Measurements from ENCODE around the gene PIGU. TPM values are rescaled to one million over a fixed set of nuclear protein-coding genes. Genes with fewer than 3 reads are reported as not detected.
"Not testable (repeated sequence)": the region's sequence is repeated elsewhere in the genome, so short reads cannot be mapped to it uniquely, and the experiment has no call there.

The PIGU gene, protein sequence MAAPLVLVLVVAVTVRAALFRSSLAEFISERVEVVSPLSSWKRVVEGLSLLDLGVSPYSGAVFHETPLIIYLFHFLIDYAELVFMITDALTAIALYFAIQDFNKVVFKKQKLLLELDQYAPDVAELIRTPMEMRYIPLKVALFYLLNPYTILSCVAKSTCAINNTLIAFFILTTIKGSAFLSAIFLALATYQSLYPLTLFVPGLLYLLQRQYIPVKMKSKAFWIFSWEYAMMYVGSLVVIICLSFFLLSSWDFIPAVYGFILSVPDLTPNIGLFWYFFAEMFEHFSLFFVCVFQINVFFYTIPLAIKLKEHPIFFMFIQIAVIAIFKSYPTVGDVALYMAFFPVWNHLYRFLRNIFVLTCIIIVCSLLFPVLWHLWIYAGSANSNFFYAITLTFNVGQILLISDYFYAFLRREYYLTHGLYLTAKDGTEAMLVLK
- 10 to 100 TPM; 21.1 to 28.2 TPM for total RNA-seq

DNA sequence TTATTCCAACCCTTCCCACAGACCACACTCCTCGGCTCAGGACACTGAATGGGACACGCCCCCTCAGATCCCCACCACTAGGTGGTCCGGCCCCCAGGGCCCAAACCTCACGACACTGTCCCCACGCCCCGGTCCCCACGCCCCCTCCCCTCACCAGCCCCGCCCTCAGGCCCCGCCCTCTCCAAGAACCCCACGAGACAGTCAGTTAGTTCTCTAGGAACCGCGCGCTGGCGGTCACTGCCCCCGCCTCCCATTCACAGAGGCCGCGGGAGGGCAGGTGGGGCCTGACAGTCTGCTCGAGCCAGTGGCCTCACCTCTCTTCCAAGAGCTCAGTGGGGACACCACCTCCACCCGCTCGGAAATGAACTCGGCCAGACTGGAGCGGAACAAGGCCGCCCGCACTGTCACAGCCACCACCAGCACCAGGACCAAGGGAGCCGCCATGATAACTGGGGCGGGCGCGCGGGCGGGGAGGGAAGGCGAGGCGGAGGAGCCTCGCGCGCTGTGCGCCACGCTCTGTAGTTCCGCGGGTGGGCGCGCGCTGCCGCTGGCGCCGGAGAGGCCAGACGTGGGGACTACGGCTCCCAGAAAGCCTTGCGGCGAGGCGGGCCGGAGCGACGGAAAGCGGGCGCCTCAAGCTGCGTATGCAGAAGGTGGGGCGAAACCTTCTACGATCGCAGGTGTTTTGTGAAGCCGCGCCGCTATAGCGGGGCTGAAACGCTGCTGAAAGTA lies at the start of gene PIGU:
TSS of gene PIGU (minus strand) at position 451 of the 732 bp plus-strand sequence. CDS start at position 444, 7 bp downstream.
- Mint-ChIP-seq H3K27ac (peak within 1 kb of the TSS; percentile 96), H3K4me1 (peaks cover 34% of the 10 kb centered on the region), H3K27me3 (no peaks in the 10 kb centered on the region), H3K4me3 (peak within 1 kb of the TSS; percentile 97), H3K36me3 (ENCODE audit: low read depth) (peaks cover 4% of the 10 kb centered on the region), H3K9me3 (ENCODE audit: low read depth) (no peaks in the 10 kb centered on the region)
- intact Hi-C loops (cut with DNase I, micrococcal nuclease), result loop anchor here (1.0 to 2.0 kb wide), 15 partner anchors 27 to 866 kb away; partner anchors contain the start of genes AHCY (in 2 of the 2), ITCH (in 2 of the 2), TP53INP2 (in 2 of the 2) and ACSS2 (in 1 of the 2)
- CTCF ChIA-PET, result interaction anchor here (0.7 to 1.1 kb wide), 2 partner anchors 93 to 114 kb away, joined by 3 read pairs; no protein-coding TSS in a partner anchor
- POLR2A ChIA-PET, result interaction anchor here (0.6 to 1.1 kb wide), 3 partner anchors 39 to 471 kb away, joined by 3 to 5 read pairs (median 3); partner anchors contain the start of gene EDEM2
- peak; percentile 97 for ATAC-seq
- DNase-seq, result peak; percentile 98

DNA sequence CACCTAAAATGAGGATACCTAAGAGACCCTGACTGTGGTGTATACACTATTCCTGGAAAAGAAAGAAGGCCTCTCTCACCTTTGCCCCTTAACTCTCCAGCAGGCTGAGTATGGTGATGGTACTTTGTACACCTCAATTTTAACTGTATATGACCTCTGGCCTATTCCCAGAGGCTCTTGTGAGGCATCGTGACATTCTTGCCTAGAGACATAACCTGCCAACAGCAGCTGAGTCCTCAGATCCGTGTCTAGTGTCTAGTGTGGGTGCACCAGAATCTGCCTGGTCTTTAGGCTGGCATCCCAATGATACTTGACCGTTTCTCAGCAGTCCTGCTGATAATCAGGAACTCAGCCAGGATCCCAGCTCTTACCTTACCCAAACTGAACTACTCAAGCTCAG lies 47.3 kb upstream of the PIGU start:
- H3K36me3 Mint-ChIP-seq (ENCODE audit: low read depth), result peaks cover 31% of the 10 kb centered on the region
- H3K4me1 Mint-ChIP-seq, result peaks cover 13% of the 10 kb centered on the region
- H3K4me3 Mint-ChIP-seq, result no peak overlapping the region
- H3K9me3 Mint-ChIP-seq (ENCODE audit: low read depth), result no peaks in the 10 kb centered on the region
- ChIA-PET CTCF (no interaction called here), POLR2A (interaction anchor here (0.7 kb wide), 1 partner anchor 89 kb away, joined by 3 read pairs; no protein-coding TSS in a partner anchor)
- intact Hi-C loops (cut with DNase I, micrococcal nuclease), result no loop called here
- H3K27me3 Mint-ChIP-seq, result no peaks in the 10 kb centered on the region
- no peak for DNase-seq
- no peak for ATAC-seq
- H3K27ac Mint-ChIP-seq, result no peak overlapping the region

DNA sequence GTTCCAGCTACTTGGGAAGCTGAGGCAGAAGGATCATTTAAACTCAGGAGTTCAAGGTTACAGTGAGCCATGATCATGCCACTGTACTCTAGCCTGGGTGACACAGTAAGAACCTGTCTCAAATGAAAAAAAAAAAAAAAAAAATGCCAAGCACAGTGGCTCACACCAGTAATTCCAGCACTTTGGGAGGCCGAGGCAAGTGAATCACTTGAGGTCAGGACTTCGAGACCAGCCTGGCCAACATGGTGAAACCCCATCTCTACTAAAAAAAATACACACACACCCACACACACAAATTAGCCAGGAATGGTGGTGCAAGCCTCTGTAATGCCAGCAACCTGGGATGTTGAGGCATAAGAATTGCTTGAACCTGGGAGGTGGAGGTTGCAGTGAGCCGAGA lies 45.7 kb upstream of the PIGU start:
- POLR2A ChIA-PET; H3K4me3 Mint-ChIP-seq; H3K27ac Mint-ChIP-seq; H3K27me3 Mint-ChIP-seq; H3K9me3 Mint-ChIP-seq (ENCODE audit: low read depth); intact Hi-C loops (cut with DNase I, micrococcal nuclease); DNase-seq: not testable (repeated sequence)
- CTCF ChIA-PET, result interaction anchor here (0.7 kb wide), 2 partner anchors 9 to 55 kb away, joined by 3 to 4 read pairs; no protein-coding TSS in a partner anchor
- ATAC-seq, result peak; percentile 38
- peaks cover 17% of the 10 kb centered on the region for H3K4me1 Mint-ChIP-seq
- peaks cover 35% of the 10 kb centered on the region for H3K36me3 Mint-ChIP-seq (ENCODE audit: low read depth)

DNA sequence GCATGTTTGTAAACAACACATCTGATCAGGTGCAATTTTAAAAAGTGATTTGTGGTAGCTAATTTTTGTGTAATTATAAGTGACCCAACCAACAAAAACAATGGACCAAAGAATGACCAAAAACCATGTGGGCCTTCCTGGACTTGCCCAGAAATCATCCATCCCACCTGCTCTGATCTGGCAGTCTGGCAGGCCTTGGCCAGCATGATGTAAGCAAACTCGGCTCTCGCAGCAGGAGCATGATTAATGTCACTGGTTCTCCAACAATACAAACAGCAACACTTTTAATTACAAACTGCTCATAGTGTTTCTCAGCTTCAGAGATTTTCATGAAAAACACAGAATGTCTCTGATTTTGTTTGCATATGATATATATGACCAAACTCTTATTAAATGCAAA lies 43.4 kb upstream of the PIGU start:
- intact Hi-C loops (cut with DNase I, micrococcal nuclease), result no loop called here
- ChIA-PET CTCF (interaction anchor here (0.7 to 1.3 kb wide), 4 partner anchors 9 to 407 kb away, joined by 3 to 6 read pairs (median 4); no protein-coding TSS in a partner anchor), POLR2A (interaction anchor here (0.6 to 0.7 kb wide), 2 partner anchors 162 to 603 kb away, joined by 3 to 6 read pairs; no protein-coding TSS in a partner anchor)
- no peak for DNase-seq
- Mint-ChIP-seq H3K36me3 (ENCODE audit: low read depth) (peaks cover 23% of the 10 kb centered on the region), H3K4me3 (no peak overlapping the region), H3K9me3 (ENCODE audit: low read depth) (no peaks in the 10 kb centered on the region), H3K27me3 (no peaks in the 10 kb centered on the region), H3K4me1 (peaks cover 20% of the 10 kb centered on the region), H3K27ac (no peak overlapping the region)
- no peak for ATAC-seq

DNA sequence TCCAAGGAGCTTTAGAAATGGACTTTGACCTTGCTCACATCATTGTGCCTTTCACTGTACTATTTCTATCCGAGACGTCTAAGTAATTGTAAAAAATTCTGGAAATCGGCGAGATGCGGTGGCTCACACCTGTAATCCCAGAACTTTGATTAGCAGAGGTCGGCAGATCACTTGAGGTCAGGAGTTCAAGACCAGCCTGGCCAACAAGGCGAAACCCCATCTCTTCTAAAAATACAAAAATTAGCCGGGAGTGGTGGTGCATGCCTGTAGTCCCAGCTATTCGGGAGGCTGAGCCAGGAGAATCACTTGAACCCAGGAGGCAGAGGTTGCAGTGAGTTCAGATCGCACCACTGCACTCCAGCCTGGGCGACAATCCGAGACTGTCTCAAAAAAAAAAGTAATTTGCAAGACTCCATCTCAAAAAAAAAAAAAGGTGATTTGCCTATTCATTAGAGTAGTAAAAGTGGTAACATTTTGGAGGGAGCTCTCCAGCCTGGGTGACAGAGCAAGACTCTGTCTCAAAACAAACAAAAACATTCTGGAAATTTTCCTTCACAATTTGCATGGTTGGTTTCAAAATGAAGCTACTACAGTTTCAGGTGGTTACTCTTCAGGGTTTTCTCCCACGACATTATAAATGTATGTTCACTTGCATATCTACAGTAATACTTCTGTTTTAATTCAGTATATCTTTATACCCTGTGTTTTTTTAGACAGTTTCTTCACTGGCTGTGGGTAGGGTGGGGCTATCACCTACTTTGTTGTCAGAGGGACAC lies 42.5 kb upstream of the PIGU start:
- peak; percentile 78 for ATAC-seq
- POLR2A ChIA-PET, result not testable (repeated sequence)

DNA sequence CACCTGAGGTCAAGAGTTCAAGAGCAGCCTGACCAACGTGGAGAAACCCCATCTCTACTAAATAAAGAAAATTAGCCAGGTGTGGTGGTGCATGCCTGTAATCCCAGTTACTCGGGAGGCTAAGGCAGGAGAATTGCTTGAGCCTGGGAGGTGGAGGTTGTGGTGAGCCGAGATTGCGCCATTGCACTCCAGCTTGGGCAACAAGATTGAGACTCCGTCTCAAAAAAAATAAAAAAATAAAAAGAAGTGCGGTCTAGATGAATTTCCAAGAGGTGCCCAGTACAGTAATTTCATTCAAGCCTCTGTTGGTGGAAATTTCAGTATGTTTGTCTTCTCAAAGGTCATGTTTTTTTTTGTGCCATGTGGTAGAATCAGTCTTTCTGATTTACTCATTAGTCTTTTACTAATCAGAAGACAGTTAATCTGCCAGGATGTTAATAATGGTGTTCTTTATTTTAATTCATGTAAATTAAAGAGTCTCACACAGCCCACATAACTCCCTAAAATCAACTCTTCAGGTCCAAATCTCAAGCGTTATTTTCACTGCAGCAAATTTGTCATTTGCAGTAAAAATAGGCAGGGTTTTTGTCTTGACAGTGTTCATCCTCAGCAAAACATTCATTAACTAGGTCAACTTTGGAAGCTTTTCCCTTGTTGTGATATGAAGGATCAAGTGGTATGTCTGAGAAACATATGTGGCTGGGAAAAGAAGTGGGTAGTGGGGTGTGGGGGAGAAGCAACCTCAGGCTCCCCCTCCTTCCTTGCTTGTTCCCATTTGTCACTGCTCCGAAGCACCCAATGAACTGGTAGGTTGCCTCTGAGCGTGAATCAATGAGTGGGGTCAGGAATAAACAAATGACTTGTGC lies 40.6 kb upstream of the PIGU start:
- Mint-ChIP-seq H3K4me1 (peaks cover 28% of the 10 kb centered on the region), H3K27ac (peak overlapping the region; percentile 25), H3K27me3 (no peaks in the 10 kb centered on the region), H3K4me3 (no peak overlapping the region), H3K9me3 (ENCODE audit: low read depth) (no peaks in the 10 kb centered on the region), H3K36me3 (ENCODE audit: low read depth) (peaks cover 29% of the 10 kb centered on the region)
- POLR2A ChIA-PET, result no interaction called here
- DNase-seq (no peak), ATAC-seq (no peak)
- CTCF ChIA-PET, result no interaction called here
- intact Hi-C loops (cut with DNase I, micrococcal nuclease), result no loop called here

More for the DNA sequence above, 42.5 kb upstream of the PIGU start:
- H3K9me3 Mint-ChIP-seq (ENCODE audit: low read depth); DNase-seq; H3K27me3 Mint-ChIP-seq; H3K4me3 Mint-ChIP-seq; H3K27ac Mint-ChIP-seq; intact Hi-C loops (cut with DNase I, micrococcal nuclease): not testable (repeated sequence)
- Mint-ChIP-seq H3K4me1 (peaks cover 20% of the 10 kb centered on the region), H3K36me3 (ENCODE audit: low read depth) (peaks cover 24% of the 10 kb centered on the region)
- CTCF ChIA-PET, result interaction anchor here (0.7 to 0.9 kb wide), 4 partner anchors 9 to 246 kb away, joined by 3 to 5 read pairs (median 4); no protein-coding TSS in a partner anchor

DNA sequence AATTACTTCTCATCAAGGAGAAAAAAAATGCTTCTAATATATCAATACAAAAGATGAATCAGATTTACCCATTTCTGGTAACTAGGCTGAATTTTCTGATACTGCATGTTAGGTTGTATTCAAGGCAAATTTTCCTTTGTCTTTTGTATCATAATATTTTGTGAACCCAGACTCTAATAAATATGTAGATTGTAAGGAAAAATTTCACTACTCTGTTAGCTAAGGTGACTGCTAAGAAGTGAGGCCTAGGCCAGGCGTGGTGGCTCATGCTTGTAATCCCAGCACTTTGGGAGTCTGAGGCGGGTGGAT lies 40.0 kb upstream of the PIGU start:
- Mint-ChIP-seq H3K36me3 (ENCODE audit: low read depth) (peaks cover 29% of the 10 kb centered on the region), H3K27ac (no peak overlapping the region), H3K4me1 (peaks cover 28% of the 10 kb centered on the region), H3K4me3 (no peak overlapping the region), H3K27me3 (no peaks in the 10 kb centered on the region), H3K9me3 (ENCODE audit: low read depth) (no peaks in the 10 kb centered on the region)
- no peak for DNase-seq
- POLR2A ChIA-PET, result no interaction called here
- intact Hi-C loops (cut with DNase I, micrococcal nuclease), result no loop called here
- CTCF ChIA-PET, result interaction anchor here (1.0 kb wide), 1 partner anchor 27 kb away, joined by 4 read pairs; no protein-coding TSS in a partner anchor
- ATAC-seq, result no peak

DNA sequence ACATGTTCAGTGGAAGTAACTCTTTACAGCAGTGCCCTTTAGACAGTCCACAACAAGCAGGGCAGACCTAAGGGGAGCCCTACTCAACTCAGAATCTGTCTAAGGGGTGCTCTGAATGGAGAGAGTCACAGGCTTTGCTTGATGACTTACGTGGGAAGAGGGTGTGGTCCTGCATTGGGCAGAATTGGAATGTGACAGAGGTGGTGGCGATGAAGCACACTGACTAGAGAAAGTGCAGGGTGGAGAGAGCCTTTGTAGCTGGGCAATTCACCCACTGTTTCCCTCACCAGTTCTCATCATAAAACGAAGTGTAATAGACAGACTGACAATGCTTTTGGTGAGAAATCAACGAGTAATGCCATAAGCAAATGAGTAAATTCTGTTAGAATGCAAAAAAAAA lies 38.5 kb upstream of the PIGU start:
- peaks cover 29% of the 10 kb centered on the region for H3K4me1 Mint-ChIP-seq
- peaks cover 2% of the 10 kb centered on the region for H3K27me3 Mint-ChIP-seq
- no peak overlapping the region for H3K4me3 Mint-ChIP-seq
- no peaks in the 10 kb centered on the region for H3K9me3 Mint-ChIP-seq (ENCODE audit: low read depth)
- ATAC-seq, result no peak
- CTCF ChIA-PET, result interaction anchor here (0.6 to 0.7 kb wide), 2 partner anchors 10 to 81 kb away, joined by 3 to 4 read pairs; no protein-coding TSS in a partner anchor
- H3K36me3 Mint-ChIP-seq (ENCODE audit: low read depth), result peaks cover 22% of the 10 kb centered on the region
- no peak overlapping the region for H3K27ac Mint-ChIP-seq
- POLR2A ChIA-PET, result no interaction called here
- intact Hi-C loops (cut with DNase I, micrococcal nuclease), result no loop called here
- DNase-seq, result no peak

DNA sequence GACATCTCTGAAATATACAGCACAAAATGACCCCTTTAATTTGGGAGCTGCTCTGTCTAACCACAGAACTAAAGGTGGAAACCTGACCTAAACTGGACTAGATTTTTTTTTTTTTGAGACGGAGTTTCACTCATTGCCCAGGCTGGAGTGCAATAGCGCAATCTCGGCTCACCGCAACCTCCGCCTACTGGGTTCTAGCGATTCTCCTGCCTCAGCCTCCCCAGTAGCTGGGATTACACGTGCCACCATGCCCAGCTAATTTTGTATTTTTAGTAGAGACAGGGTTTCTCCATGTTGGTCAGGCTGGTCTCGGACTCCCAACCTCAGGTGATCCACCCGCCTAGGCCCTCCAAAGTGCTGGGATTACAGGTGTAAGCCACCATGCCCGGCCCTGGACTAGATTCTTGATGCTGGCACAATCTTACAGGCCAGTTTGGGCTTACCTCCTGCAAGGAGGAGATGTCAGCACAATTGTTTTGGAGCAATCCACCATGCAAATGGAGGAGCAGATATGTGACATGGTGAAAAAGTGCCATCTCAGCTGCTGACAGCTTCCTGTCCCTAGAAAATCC lies 37.1 kb upstream of the PIGU start:
- H3K9me3 Mint-ChIP-seq (ENCODE audit: low read depth); DNase-seq; intact Hi-C loops (cut with DNase I, micrococcal nuclease); H3K27ac Mint-ChIP-seq; ATAC-seq; H3K27me3 Mint-ChIP-seq; H3K4me3 Mint-ChIP-seq: not testable (repeated sequence)
- ChIA-PET CTCF (interaction anchor here (0.8 to 1.5 kb wide), 5 partner anchors 9 to 401 kb away, joined by 3 to 4 read pairs (median 3); no protein-coding TSS in a partner anchor), POLR2A (interaction anchor here (0.5 to 0.8 kb wide), 2 partner anchors 170 to 173 kb away, joined by 3 to 4 read pairs; no protein-coding TSS in a partner anchor)
- peaks cover 20% of the 10 kb centered on the region for H3K36me3 Mint-ChIP-seq (ENCODE audit: low read depth)
- peaks cover 20% of the 10 kb centered on the region for H3K4me1 Mint-ChIP-seq

Data from activated CD4-positive, alpha-beta T cell treated with anti-CD3 and anti-CD28 coated beads for 36 hours (primary cell).